GM10248 (cell line): ENCODE measurements around the gene RNF225.

ENCODE experiments used
- CTCF ChIA-PET: fragments of 300-600 bp; sonication (Branson Sonifier 250); formaldehyde crosslinking; extraction: SDS; loops from one replicate; lab custom pipeline; 2021; ENCODE audit warnings: antibody characterized with exemption; lab: Yijun Ruan, JAX
- POLR2A ChIA-PET: fragments of 350-650 bp; sonication (Branson Sonifier 250); formaldehyde crosslinking; extraction: SDS; loops from one replicate; lab custom pipeline; 2020; ENCODE audit warnings: antibody characterized with exemption; lab: Yijun Ruan, JAX
- DNase-seq: peaks from one replicate; pipeline ENCODE4 v3.0.0; 2012; ENCODE audit errors: extremely low spot score
- TF ChIP-seq, protein P1 (sequence below): IDR thresholded peaks from 2 replicates; pipeline ENCODE4 v1.5.1; 2012; ENCODE audit warnings: mild to moderate bottlenecking, low read depth; ENCODE audit errors: extremely low read depth, missing control alignments, control extremely low read depth

The RNF225 gene

DNA sequence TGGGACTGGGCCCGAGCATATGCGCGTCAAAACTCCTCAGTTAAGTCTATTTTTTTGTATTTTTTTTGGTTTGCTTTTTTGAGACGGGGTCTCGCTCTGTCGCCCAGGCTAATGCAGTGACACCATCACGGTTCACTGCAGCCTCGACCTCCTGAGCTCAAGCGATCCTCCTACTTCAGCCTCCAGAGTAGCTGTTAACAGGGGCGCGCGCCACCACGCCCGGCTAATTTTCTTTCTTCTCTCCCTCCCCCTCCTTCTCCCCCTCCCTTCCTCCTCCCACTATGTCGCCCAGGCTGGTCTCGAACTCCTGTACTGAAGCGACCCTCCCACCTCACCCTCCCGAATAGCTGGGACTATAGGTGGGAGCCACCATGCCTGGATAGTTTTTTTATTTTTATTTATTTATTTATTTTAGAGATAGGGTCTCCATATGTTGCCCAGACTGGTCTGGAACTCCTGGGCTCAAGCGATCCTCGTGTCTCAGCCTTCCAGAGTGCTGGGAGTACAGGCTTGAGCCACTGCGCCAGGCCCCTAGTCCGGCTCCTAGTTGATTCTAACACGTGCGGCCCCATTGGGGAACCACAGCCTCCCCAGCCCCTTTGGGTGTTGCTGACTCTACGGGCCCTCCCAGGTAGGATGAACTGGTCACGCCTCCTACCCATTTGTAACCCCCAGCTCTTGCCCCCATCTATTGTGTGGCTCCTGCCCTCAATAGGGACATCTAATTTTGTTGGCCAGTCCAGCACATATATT, 13.8 kb upstream of the RNF225 start:
- DNase-seq = no peak
- POLR2A ChIA-PET = no interaction called here
- CTCF ChIA-PET = interaction anchor here (1.2 kb wide), 2 partner anchors 21 to 64 kb away, joined by 3 to 5 read pairs; no protein-coding TSS in a partner anchor
- TF ChIP-seq, protein P1, sequence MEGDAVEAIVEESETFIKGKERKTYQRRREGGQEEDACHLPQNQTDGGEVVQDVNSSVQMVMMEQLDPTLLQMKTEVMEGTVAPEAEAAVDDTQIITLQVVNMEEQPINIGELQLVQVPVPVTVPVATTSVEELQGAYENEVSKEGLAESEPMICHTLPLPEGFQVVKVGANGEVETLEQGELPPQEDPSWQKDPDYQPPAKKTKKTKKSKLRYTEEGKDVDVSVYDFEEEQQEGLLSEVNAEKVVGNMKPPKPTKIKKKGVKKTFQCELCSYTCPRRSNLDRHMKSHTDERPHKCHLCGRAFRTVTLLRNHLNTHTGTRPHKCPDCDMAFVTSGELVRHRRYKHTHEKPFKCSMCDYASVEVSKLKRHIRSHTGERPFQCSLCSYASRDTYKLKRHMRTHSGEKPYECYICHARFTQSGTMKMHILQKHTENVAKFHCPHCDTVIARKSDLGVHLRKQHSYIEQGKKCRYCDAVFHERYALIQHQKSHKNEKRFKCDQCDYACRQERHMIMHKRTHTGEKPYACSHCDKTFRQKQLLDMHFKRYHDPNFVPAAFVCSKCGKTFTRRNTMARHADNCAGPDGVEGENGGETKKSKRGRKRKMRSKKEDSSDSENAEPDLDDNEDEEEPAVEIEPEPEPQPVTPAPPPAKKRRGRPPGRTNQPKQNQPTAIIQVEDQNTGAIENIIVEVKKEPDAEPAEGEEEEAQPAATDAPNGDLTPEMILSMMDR = no peak

DNA sequence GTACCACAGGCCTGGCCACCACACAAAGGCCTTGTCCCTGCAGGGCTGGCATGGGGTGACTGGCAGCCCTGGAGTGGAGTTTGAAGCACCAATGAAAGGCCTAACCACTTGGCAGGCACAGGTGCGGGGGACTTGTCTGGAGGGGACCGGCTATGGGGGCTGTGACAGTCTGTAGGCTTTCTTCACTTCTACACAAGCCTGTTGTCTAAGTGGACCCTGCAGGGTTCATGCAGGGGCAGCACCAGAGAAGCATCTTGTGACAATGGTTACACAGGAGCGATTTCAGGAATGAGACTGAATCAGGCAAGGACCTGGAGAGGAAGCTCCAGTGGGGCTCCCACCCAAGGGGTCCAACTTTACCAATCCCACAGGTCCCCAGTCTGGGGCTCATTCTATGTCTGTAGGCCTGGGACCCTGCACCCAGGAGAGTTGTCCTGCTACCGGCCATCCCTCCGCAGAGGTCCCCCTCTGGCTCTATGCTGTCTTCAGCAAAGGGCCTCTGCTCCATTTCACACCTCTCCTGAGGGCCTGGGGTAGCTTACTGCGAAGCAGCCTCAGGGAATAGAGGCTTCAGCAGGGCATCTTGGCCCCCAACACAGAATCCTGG, 12.4 kb upstream of the RNF225 start:
- POLR2A ChIA-PET = no interaction called here
- CTCF ChIA-PET = no interaction called here

DNA sequence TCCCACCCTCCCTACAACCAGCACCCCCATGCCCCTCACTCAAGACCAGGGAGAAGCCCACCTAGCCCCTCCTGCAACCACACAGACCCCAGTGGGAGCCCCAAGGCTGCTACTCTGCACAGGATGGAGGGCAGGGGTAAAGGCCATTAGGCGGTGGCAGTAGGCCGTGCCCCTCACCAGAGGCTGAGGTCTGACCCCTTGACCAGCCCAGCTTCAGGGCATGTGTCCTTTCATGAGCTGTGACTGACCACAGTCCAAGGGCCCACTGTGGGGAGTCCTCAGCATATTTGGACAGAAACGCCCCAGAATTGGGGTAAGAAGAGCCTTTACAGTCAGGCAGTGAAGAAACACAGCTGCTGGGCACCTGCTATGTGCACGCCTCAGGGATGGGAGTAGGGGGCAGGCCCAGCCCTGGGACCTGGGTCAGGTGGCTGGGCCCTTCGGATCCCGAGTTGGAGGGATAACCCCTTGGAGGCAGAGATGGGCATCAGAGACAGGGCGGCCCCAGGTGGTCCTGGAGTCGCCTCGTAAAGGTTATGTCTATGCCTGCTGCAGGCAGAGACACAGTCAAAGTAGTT, 10.1 kb upstream of the RNF225 start:
- ChIA-PET POLR2A (no interaction called here), CTCF (no interaction called here)
- no peak for DNase-seq
- TF ChIP-seq, protein P1 = no peak

More for the DNA sequence above, 12.4 kb upstream of the RNF225 start:
- TF ChIP-seq, protein P1 = no peak
- DNase-seq = no peak

DNA sequence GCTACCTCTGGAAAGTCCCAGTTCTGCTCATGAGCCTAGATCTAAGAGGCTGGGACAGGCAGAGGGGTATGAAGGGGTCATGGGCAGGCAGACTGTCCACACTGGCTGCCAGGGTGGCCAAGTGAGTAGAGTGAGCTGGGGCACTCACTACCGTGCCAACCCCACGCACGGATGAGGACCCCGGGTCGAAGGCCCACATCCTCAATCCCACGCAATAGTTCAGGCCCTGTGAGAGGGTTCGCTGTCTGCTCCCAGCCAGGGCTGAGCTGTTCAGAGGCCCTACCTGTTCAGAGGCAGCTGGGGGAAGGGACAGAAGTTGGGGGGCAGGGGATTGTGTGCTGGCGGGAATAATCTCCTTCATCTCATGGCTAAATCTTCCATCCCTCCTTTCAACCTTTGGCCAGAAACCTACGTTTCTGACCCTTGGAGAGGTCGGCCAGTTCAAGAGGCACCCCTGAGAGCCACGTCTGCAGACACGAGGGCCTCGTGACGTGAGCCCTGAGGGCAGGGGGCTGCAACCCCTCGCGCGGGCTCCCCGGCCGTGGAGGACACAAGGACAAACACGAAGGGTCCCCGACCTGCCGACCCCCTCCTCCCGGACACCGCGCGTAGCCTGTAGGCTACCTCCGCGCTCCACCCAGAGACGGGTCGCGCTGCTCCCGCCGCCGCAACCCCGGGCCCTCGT, 9.4 kb upstream of the RNF225 start:
- ChIA-PET CTCF (no interaction called here), POLR2A (no interaction called here)
- TF ChIP-seq, protein P1 = no peak
- DNase-seq = no peak

DNA sequence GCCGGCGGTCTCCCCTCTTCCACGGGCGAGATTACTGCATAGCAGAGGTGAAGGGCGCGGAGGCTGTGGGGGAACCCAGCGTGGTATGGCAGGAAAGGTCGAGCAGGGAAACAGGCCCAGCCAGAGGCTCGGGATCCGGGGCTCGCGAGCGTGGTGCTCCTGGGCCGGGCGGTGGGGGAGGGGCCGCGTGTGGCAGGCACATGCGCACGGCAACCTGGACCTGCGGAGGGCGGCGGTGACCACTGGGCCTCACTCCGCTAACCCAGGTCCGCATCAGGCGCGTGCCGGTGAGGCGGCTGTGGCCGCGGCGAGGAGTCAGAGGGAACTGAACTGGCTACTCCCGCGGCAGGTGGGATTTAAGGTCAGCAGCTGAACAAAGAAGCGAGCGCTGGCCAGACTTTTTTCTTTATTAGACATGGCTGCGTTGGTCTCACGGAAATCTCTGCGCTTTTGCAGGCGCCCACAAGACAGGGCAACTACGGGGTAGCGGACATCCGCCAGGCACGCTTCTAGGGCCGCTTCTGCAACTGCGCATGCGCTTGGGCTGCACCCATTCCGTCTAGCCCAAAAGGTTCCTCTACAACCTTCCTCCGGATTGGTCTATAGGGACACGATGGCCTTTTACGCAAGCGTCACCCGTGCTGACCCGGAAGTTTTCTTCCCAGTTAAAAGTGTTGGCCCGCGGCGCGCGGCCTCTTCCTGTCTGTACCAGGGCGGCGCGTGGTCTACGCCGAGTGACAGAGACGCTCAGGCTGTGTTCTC, 8.7 kb upstream of the RNF225 start, which contains the start of gene RPS5:
RPS5 (plus strand) TSS at position 694 of the 762 bp plus-strand sequence. CDS start 869 bp downstream, outside the sequence.
- ChIA-PET POLR2A (interaction anchor here (1.0 kb wide), 1 partner anchor 24 kb away, joined by 3 read pairs; the partner anchor contains the start of gene ZNF497), CTCF (no interaction called here)
- DNase-seq = peak; percentile 100
- TF ChIP-seq, protein P1 = no peak
